ENCODE data around the gene MYO9A. TPM values are rescaled to one million over a fixed set of nuclear protein-coding genes. Genes with fewer than 3 reads are reported as not detected.

The MYO9A gene
- total RNA-seq, 1 experiment from 2014 or later = 21.4 TPM

- H4K20me1 ChIP-seq (ENCODE audit: control insufficient read depth, insufficient read depth, insufficient read length) = no peaks in the 10 kb centered on the region
- Mint-ChIP-seq H3K4me3 (no peak overlapping the region), H3K27ac (no peak overlapping the region), H3K4me1 (peaks cover 2% of the 10 kb centered on the region in 2 experiments; a peak in 1 of 4 replicates), H3K9me3 (peaks cover 2 to 7% of the 10 kb centered on the region in 2 experiments; a peak in 4 of 5 replicates), H3K36me3 (ENCODE audit: insufficient read depth in 1 of 3, low read depth in 3 of 3) (peaks cover 0 to 10% (median 7%) of the 10 kb centered on the region in 3 experiments; a peak in 4 of 7 replicates), H3K27me3 (ENCODE audit: low read depth) (no peaks in the 10 kb centered on the region)
- H3K79me2 ChIP-seq (ENCODE audit: insufficient read depth, low read length) = peaks cover 2% of the 10 kb centered on the region; the same call in 1 of the 2 replicates
- no peak overlapping the region for H3K56ac ChIP-seq (ENCODE audit: insufficient read length, low read depth, low read length)
- H4K91ac ChIP-seq (ENCODE audit: insufficient read length, low read depth, low read length) = no peak overlapping the region
- H3K4me2 ChIP-seq (ENCODE audit: insufficient read depth, insufficient read length, low read length) = no peak overlapping the region
- no peak for DNase-seq
- no peak overlapping the region for H4K5ac ChIP-seq (ENCODE audit: insufficient read length, low read depth, low read length)
- H3K9me3 ChIP-seq (ENCODE audit: control insufficient read depth, low read depth, low read length) = no peaks in the 10 kb centered on the region
- H3K23me2 ChIP-seq (ENCODE audit: insufficient read length, low read depth, low read length, poor library complexity, severe bottlenecking) = no peaks in the 10 kb centered on the region
- H3K79me1 ChIP-seq (ENCODE audit: insufficient read depth, low read depth, low read length, poor library complexity, severe bottlenecking) = no peaks in the 10 kb centered on the region
- no peak overlapping the region for H4K8ac ChIP-seq (replicated peaks; ENCODE audit: insufficient read length, low read depth, low read length)
- no peak overlapping the region for H3K18ac ChIP-seq (ENCODE audit: insufficient read length, low read depth, low read length)
- no peak for TF ChIP-seq CTCF (conservative IDR thresholded peaks at IDR 0.05)
- H2BK12ac ChIP-seq (ENCODE audit: insufficient read length, low read depth, low read length) = no peak overlapping the region
- H2BK5ac ChIP-seq (ENCODE audit: insufficient read length, low read length) = no peak overlapping the region
- no peak overlapping the region for H3K4ac ChIP-seq (ENCODE audit: low read depth, low read length)
- H3K27ac ChIP-seq (ENCODE audit: insufficient read length, low read depth, low read length) = no peak overlapping the region
- H2BK120ac ChIP-seq (ENCODE audit: low read depth, low read length, poor library complexity, severe bottlenecking) = no peak overlapping the region
- no peak overlapping the region for H3K9ac ChIP-seq (ENCODE audit: extremely low read depth, insufficient read length, low read length)
- H2BK15ac ChIP-seq (ENCODE audit: low read depth, low read length) = no peak overlapping the region
- H2AK5ac ChIP-seq (ENCODE audit: insufficient read length, low read length) = no peak overlapping the region
- H2BK20ac ChIP-seq (ENCODE audit: low read depth, low read length, poor library complexity, severe bottlenecking) = no peak overlapping the region
- H3K23ac ChIP-seq (ENCODE audit: insufficient read length, low read depth, low read length) = no peak overlapping the region
- no peaks in the 10 kb centered on the region for H3K4me1 ChIP-seq (ENCODE audit: insufficient read depth, low read length)
- H3K14ac ChIP-seq (ENCODE audit: insufficient read depth, low read length) = no peak overlapping the region
- H3T11ph ChIP-seq (ENCODE audit: low read length) = no peak overlapping the region
- no peak overlapping the region for H2AFZ ChIP-seq (ENCODE audit: low read length)
- no peaks in the 10 kb centered on the region for H3K27me3 ChIP-seq (ENCODE audit: insufficient read depth, low read length)
Observed at GRCh38 chr15:72098040-72098439, 19.9 kb downstream of the MYO9A start.
